Measurements from ENCODE around the gene CYP2A6. TPM values are rescaled to one million over a fixed set of nuclear protein-coding genes. Genes with fewer than 3 reads are reported as not detected.
"Not testable (repeated sequence)": the region's sequence is repeated elsewhere in the genome, so short reads cannot be mapped to it uniquely, and the experiment has no call there.

The CYP2A6 gene
- polyA plus RNA-seq (2014; cell fraction: cytosol; rRNA removed) = not detected in 2 replicates
- polyA plus RNA-seq (2014; cell fraction: nucleus; rRNA removed) = not detected in 2 replicates

- DNase-seq (ENCODE audit: low spot score) = not testable (repeated sequence)
Observed at GRCh38 chr19:40850277-40850676, at the start of gene CYP2A6. TSS of gene CYP2A6 (minus strand) at chr19:40850447. CDS start at chr19:40850426, 21 bp downstream.

- not testable (repeated sequence) for DNase-seq (ENCODE audit: low spot score)
Observed at GRCh38 chr19:40899964-40900363, 49.7 kb upstream of the CYP2A6 start.

GRCh38 chr19:40896843-40897789, 46.9 kb upstream of the CYP2A6 start:
- not testable (repeated sequence) for DNase-seq (ENCODE audit: low spot score)

GRCh38 chr19:40896418-40896796, 46.2 kb upstream of the CYP2A6 start:
- no peak for DNase-seq (ENCODE audit: low spot score)

- no peak for DNase-seq (ENCODE audit: low spot score)
Observed at GRCh38 chr19:40893112-40893511, 42.9 kb upstream of the CYP2A6 start.

- DNase-seq (ENCODE audit: low spot score) = no peak
Observed at GRCh38 chr19:40889366-40889765, 39.1 kb upstream of the CYP2A6 start.

GRCh38 chr19:40888191-40888590, 37.9 kb upstream of the CYP2A6 start:
- DNase-seq (ENCODE audit: low spot score) = no peak

- DNase-seq (ENCODE audit: low spot score) = not testable (repeated sequence)
Observed at GRCh38 chr19:40884187-40884931, 34.1 kb upstream of the CYP2A6 start.

- DNase-seq (ENCODE audit: low spot score) = not testable (repeated sequence)
Observed at GRCh38 chr19:40882062-40882461, 31.8 kb upstream of the CYP2A6 start, which contains the start of gene CYP2A7. TSS of gene CYP2A7 (minus strand) at chr19:40882231. CDS start at chr19:40882210, 21 bp downstream.

GRCh38 chr19:40879349-40879748, 29.1 kb upstream of the CYP2A6 start:
- not testable (repeated sequence) for DNase-seq (ENCODE audit: low spot score)

GRCh38 chr19:40875526-40875951, 25.3 kb upstream of the CYP2A6 start:
- DNase-seq (ENCODE audit: low spot score) = not testable (repeated sequence)

GRCh38 chr19:40874874-40875273, 24.6 kb upstream of the CYP2A6 start:
- not testable (repeated sequence) for DNase-seq (ENCODE audit: low spot score)

- not testable (repeated sequence) for DNase-seq (ENCODE audit: low spot score)
Observed at GRCh38 chr19:40873873-40874272, 23.6 kb upstream of the CYP2A6 start.

GRCh38 chr19:40872209-40872608, 22.0 kb upstream of the CYP2A6 start:
- no peak for DNase-seq (ENCODE audit: low spot score)

GRCh38 chr19:40867701-40868100, 17.5 kb upstream of the CYP2A6 start:
- no peak for DNase-seq (ENCODE audit: low spot score)

GRCh38 chr19:40864739-40865496, 14.7 kb upstream of the CYP2A6 start:
- DNase-seq (ENCODE audit: low spot score) = not testable (repeated sequence)

- no peak for DNase-seq (ENCODE audit: low spot score)
Observed at GRCh38 chr19:40862785-40863184, 12.5 kb upstream of the CYP2A6 start.

- DNase-seq (ENCODE audit: low spot score) = no peak
Observed at GRCh38 chr19:40862333-40862732, 12.1 kb upstream of the CYP2A6 start.

- DNase-seq (ENCODE audit: low spot score) = no peak
Observed at GRCh38 chr19:40858109-40858508, 7.9 kb upstream of the CYP2A6 start.

GRCh38 chr19:40852467-40853152, 2.4 kb upstream of the CYP2A6 start:
- not testable (repeated sequence) for DNase-seq (ENCODE audit: low spot score)

GRCh38 chr19:40846722-40847121, 3.5 kb downstream of the CYP2A6 start:
- not testable (repeated sequence) for DNase-seq (ENCODE audit: low spot score)

Data from SK-N-DZ (cell line).